Sigmoid colon (tissue), 7 donors: ENCODE measurements around the gene NMT1. TPM values are rescaled to one million over a fixed set of nuclear protein-coding genes. Genes with fewer than 3 reads are reported as not detected.

Experiments
- DNase-seq: peaks from one replicate; pipeline ENCODE4 v3.0.0-alpha.2; 2019
- H3K27ac ChIP-seq, 4 donors: fragments of 200-600 bp; sonication (generic); one replicate each; pipeline ENCODE4 v1.5.1; 2016 to 2019; ENCODE audit warnings: mild to moderate bottlenecking in 1 of 4
- H3K27me3 ChIP-seq, 3 donors: fragments of 200-600 bp; sonication (generic); one replicate each; pipeline ENCODE4 v1.5.1; 2019; ENCODE audit warnings: mild to moderate bottlenecking in 1 of 3
- H3K36me3 ChIP-seq, 4 donors: fragments of 200-600 bp; sonication (generic); one replicate each; pipeline ENCODE4 v1.5.1; 2016 to 2019
- H3K4me1 ChIP-seq, 4 donors: fragments of 200-600 bp; sonication (generic); one replicate each; pipeline ENCODE4 v1.5.1; 2017 to 2019
- H3K4me3 ChIP-seq, 4 donors: fragments of 200-600 bp; sonication (generic); one replicate each; pipeline ENCODE4 v1.5.1; 2017 to 2019; ENCODE audit warnings: mild to moderate bottlenecking in 2 of 4, moderate library complexity in 1 of 4
- H3K9me3 ChIP-seq, 4 donors: fragments of 200-600 bp in 3 of 4; sonication (generic) in 3 of 4; one replicate each; pipeline versions ENCODE4 v1.5.1 to v1.6.1; 2013 to 2019
- CTCF ChIP-seq, 4 experiments: fragments of 450-650 bp in 3 of 4; fragments of 200-600 bp in 1 of 4; IDR thresholded peaks; one replicate each; pipeline ENCODE4 v1.5.1; 2016 to 2019; ENCODE audit warnings: antibody characterized with exemption in 4 of 4, mild to moderate bottlenecking in 3 of 4, moderate library complexity in 2 of 4
- EP300 ChIP-seq, 4 donors: sonication (generic); formaldehyde crosslinking; IDR thresholded peaks; one replicate each; pipeline ENCODE4 v1.6.1; 2017; ENCODE audit warnings: antibody characterized with exemption in 4 of 4
- POLR2A ChIP-seq, 2 donors: fragments of 450-650 bp; IDR thresholded peaks; one replicate each; pipeline ENCODE4 v1.6.1; 2016; ENCODE audit warnings: antibody characterized with exemption in 2 of 2, mild to moderate bottlenecking in 2 of 2, moderate library complexity in 2 of 2
- POLR2AphosphoS5 ChIP-seq, 4 donors: sonication (generic); formaldehyde crosslinking; IDR thresholded peaks; one replicate each; pipeline ENCODE4 v1.6.1; 2017; ENCODE audit warnings: antibody characterized with exemption in 4 of 4
- WGBS, 2 donors: extraction: QIAGEN DNeasy Blood & Tissue Kit; methylation state at CpG; one replicate each; pipeline ENCODE4 v1.1.7; 2013; 5-methylcytosine and 5-hydroxymethylcytosine counted together
- intact Hi-C: fragments of 100-400 bp; cut with DNase I; formaldehyde crosslinking; loops from one replicate; pipeline ENCODE4 v1.15.1; 2023
- polyA plus RNA-seq, 3 donors: library from polyadenylated mRNA; stranded (reverse); fragments of 200-250 nt; gene quantifications; one replicate each; pipeline ENCODE4 v1.2.3, GENCODE V29; 2013
- total RNA-seq, 4 donors: library from RNA; depleted of rRNA; stranded (reverse); fragments of >200 nt; gene quantifications; one replicate each; pipeline ENCODE4 v1.1.0, GENCODE V29; 2016
- donor health status: healthy with polysubstance abuse.
- donor health status: Bipolar disorder and iron deficiency.
- donor health status: healthy.

Gene NMT1
- total RNA-seq (10 to 100 TPM; 41.0 to 59.2 (median 55.6) TPM), polyA plus RNA-seq (10 to 100 TPM; 13.2 to 38.4 (median 15.3) TPM)

- TF ChIP-seq CTCF (IDR thresholded peaks at IDR 0.05) = no peak
- TF ChIP-seq EP300 (IDR thresholded peaks at IDR 0.05) = no peak
- TF ChIP-seq POLR2AphosphoS5 (IDR thresholded peaks at IDR 0.05) = peak; percentile 87 to 98 (median 97)
- TF ChIP-seq POLR2A (IDR thresholded peaks at IDR 0.05) = peak; percentile 90 to 92
- 0% methylated on average over 50 of the region's 50 CpGs for whole genome bisulfite sequencing, 2 donors
- H3K9me3 ChIP-seq = no peaks in the 10 kb centered on the region
- H3K27ac ChIP-seq = peak within 1 kb of the TSS; percentile 90 to 93 (median 92)
- H3K4me1 ChIP-seq = peaks cover 0 to 59% (median 49%) of the 10 kb centered on the region in 4 donors
- H3K4me3 ChIP-seq = peak within 1 kb of the TSS; percentile 66 to 73 (median 72)
- H3K27me3 ChIP-seq = no peaks in the 10 kb centered on the region
- intact Hi-C loops = loop anchor here (2.0 kb wide), 1 partner anchor 32 kb away; no protein-coding TSS in a partner anchor
- H3K36me3 ChIP-seq = no peaks in the 10 kb centered on the region
- DNase-seq = peak; percentile 99
These were observed at the start of gene NMT1 for GRCh38 chr17:45060797-45061605. TSS of gene NMT1 (plus strand) at chr17:45061317. CDS start at chr17:45061330, 13 bp downstream.

GRCh38 chr17:45011767-45012166, 49.4 kb upstream of the NMT1 start:
- intact Hi-C loops = no loop called here
- DNase-seq = no peak
- no peaks in the 10 kb centered on the region for H3K9me3 ChIP-seq
- 62 to 92% methylated on average over 1 of the region's 1 CpG for WGBS, 2 donors
- H3K4me1 ChIP-seq = peaks cover 0 to 15% (median 11%) of the 10 kb centered on the region in 4 donors
- TF ChIP-seq CTCF (IDR thresholded peaks at IDR 0.05) = no peak
- no peak for TF ChIP-seq EP300 (IDR thresholded peaks at IDR 0.05)
- no peak overlapping the region for H3K27ac ChIP-seq
- no peaks in the 10 kb centered on the region for H3K36me3 ChIP-seq
- H3K4me3 ChIP-seq = no peak overlapping the region
- no peaks in the 10 kb centered on the region for H3K27me3 ChIP-seq

- intact Hi-C loops = no loop called here
- H3K4me1 ChIP-seq = peaks cover 0 to 17% (median 14%) of the 10 kb centered on the region in 4 donors
- TF ChIP-seq POLR2AphosphoS5 (IDR thresholded peaks at IDR 0.05) (no peak), POLR2A (IDR thresholded peaks at IDR 0.05) (no peak), EP300 (IDR thresholded peaks at IDR 0.05) (no peak), CTCF (IDR thresholded peaks at IDR 0.05) (no peak)
- H3K27me3 ChIP-seq = no peaks in the 10 kb centered on the region
- H3K27ac ChIP-seq = peak overlapping the region in 3 of 4 donors; percentile 28 to 50 (median 34)
- 78% methylated on average over 17 of the region's 17 CpGs for WGBS, 2 donors
- H3K4me3 ChIP-seq = no peak overlapping the region
- DNase-seq = peak; percentile 75
- no peaks in the 10 kb centered on the region for H3K9me3 ChIP-seq
- no peaks in the 10 kb centered on the region for H3K36me3 ChIP-seq
These were observed 47.8 kb upstream of the NMT1 start for GRCh38 chr17:45013021-45013997.

- intact Hi-C loops = no loop called here
These were observed 44.9 kb upstream of the NMT1 start for GRCh38 chr17:45016237-45016636.

More at GRCh38 chr17:45016237-45016636, 44.9 kb upstream of the NMT1 start:
- Histone ChIP-seq H3K4me3 (no peak overlapping the region), H3K36me3 (no peaks in the 10 kb centered on the region), H3K27ac (no peak overlapping the region), H3K4me1 (peaks cover 0 to 44% (median 38%) of the 10 kb centered on the region in 4 donors), H3K27me3 (no peaks in the 10 kb centered on the region), H3K9me3 (no peaks in the 10 kb centered on the region)
- TF ChIP-seq CTCF (IDR thresholded peaks at IDR 0.05) (no peak), POLR2A (IDR thresholded peaks at IDR 0.05) (no peak), POLR2AphosphoS5 (IDR thresholded peaks at IDR 0.05) (no peak), EP300 (IDR thresholded peaks at IDR 0.05) (no peak)
- 56 to 74% methylated on average over 7 of the region's 7 CpGs for WGBS, 2 donors
- no peak for DNase-seq
